Stimulated activated naive CD8-positive, alpha-beta T cell treated with anti-CD3 and anti-CD28 coated beads, Interleukin-15, Interleukin-2, amounts not matched to agents 100 U/mL and 50 U/mL, for 24 hours (primary cell): ENCODE data around the gene KCNC1.

Source experiments
- ATAC-seq: fragments of 150-1000 bp; cut with Tn5 transposase; one replicate; pipeline ENCODE4 v1.10.0; 2021
- DNase-seq: peaks from one replicate; pipeline ENCODE4 v3.0.0; 2021

Gene KCNC1

DNA sequence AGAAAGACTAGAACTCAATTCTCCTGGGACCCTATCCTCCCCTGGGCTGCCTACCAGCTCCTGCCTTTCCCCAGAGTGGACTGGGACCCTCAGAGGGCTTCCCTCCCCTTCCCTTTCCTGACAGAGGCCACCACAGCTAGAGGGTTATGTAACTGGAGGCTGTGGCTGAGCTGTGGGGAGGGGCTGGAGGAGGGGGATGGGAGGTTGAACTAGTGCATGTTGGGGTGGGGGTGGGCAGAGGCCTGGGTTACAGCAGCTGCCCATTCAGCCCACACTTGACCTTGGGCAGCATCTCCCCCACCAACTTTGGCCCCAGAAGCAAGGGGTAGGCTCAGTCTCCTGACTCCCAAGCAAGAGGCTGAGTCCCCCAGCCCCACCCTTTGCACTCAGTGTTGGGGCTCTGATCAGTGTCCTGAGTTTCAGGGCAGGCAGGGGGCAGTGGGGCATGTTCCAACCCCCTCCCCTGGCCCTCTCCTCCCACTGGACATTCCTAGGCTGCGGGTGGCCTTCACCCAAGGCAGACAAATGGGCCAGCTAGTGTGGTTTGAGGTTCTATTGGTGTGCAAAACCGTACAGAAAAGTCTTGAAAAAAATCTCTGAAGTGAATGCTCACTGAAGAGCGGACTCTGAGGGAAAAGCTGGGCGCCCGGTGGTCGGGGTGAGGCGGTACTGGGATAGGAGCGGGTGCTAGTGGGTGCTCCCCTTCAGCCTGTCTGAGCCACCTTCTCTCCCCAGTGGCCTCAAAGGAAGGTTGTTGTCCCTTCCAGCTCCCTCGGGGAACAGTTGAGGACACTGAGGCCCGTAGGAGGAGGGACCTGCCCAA lies 3.8 kb downstream of the KCNC1 start:
- ATAC-seq: no peak
- no peak for DNase-seq

DNA sequence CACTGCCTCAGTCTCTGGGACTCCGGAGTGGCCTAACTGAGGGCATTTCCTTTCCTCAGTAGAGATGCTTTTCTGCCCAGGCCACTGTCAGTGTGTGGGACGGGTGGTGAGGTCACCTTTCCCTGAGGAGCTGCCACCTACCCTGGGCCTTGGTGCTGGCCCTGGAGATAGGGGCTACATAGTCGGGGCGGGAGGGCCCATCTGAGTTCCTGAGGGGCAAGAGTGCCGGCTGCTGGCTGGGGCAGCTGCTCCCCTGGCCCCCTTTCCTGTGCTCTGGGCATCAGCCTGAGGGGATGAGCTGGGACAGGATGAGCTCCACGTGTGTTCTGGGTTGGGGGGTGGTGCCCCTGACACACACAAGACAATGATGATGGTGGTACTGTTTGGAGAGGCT lies 5.4 kb downstream of the KCNC1 start:
- ATAC-seq: no peak
- DNase-seq: no peak

DNA sequence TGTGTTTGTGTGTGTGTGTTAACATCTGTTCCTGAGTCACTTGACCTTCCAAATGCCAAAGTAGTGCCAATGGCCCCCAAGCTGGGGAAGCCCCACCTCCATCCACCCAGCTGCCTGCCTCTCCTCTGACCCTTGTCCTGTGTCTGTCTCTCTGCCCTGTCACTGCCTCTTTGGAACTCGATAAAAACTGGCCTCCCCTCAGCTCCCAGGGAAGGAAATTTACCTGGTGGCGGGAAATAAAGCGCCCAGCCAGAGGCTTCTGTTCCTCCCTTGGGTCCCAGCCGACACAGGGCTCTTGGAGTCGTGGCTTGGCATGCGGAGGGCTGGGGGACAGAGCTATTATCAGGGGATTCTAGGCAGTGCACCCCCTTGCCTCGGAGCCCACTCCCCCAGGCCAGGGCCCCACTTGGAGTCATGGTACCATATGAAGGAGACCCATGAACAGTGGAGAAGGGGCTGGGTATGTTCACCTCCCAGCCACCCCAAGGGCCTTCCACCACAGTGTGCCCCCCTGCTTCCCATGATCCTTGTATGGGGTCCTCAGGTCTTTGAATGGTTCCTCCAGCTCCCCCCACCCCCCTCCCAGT lies 6.2 kb downstream of the KCNC1 start:
- ATAC-seq: no peak
- DNase-seq: no peak

DNA sequence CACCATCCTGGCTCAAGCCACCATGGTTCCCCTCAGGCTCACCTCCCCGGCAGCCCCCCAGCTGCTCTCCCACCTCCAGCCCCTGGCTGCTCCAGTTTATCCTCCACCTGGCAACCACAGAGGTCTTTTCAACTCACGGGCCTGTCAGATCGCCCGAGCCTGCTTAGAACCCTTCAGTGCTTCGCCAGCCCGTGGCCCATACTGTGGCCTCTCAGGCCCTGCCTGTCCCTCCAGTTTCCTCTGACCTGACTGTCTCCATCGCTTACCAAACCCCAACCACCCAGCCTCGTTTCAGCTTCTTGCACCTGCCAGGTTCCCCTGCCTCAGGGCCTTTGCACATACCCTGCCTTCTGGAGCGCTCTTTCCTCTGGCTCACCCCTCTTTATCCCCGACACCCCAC lies 6.9 kb downstream of the KCNC1 start:
- DNase-seq (no peak), ATAC-seq (no peak)

DNA sequence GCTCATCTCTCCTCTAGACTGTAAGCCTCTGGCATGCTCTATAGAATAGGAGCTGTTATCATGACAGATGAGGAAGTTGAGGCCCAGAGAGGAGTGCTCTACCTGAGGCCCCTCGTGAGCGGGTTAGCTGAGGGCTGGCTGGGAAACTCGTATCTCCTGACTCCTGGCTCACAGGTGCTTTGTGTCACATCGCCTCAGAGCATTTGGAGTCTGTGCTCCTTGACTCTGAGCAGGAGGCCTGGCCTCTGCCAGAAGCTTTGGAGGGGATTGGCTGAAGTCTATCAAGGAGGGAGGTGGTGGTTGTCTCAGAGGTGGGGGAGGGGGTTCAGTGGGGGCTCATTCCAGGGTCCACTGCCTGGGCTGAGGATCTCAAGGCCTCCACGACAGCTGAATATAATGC lies 7.4 kb downstream of the KCNC1 start:
- no peak for DNase-seq
- no peak for ATAC-seq

DNA sequence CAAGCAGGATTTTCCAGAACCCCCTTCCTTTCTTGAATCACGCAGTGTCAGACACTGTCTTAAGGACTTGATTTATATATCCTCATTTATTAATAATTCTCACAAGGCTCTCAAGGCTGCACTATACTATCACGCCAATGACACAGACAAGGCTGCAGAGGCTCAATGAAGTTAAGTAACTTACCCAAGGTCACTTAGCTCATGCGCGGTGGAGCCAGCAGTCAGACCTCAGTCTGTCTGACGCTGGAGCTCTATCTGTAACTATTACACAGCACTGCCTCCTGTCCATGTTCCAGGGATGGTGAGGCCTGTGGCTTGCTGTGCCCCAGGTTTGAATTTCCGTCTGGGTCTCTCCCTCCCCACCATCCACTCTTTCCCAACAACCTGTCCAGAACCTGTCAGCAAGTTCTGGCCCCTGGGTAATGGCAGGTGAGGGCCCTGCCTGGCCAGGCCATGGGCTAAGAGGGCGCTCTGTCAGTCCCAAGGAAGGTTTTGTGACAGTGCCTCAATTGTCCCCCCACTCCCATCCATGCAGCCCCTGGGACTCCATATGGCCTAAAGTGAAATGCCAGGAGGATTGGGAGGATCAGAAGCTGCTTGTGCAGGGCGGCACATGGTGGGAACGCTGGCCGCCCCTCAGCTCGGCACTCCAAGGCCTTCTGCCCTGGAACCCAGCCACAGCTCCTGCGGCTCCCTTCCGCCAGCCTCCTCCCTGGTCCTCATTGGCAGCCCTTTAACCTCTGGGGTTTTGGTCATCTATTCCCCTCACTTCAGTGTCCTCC lies 8.6 kb downstream of the KCNC1 start:
- DNase-seq (no peak), ATAC-seq (no peak)

DNA sequence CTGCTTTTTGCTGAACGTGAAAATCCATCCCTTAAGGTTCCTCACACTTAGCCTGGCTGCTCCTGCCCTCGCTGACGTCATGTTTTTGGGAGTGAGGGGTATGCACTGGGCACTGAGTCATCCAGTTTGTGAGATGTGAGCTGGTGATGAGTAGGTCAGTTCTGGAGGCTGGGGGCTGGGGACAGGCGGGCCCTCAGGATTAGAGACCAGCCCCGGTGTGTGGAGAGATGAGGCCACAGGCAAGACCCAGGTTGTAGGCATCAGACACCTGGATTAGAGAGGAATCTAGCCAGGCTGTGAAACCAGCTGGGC lies 9.2 kb downstream of the KCNC1 start:
- DNase-seq (no peak), ATAC-seq (no peak)

DNA sequence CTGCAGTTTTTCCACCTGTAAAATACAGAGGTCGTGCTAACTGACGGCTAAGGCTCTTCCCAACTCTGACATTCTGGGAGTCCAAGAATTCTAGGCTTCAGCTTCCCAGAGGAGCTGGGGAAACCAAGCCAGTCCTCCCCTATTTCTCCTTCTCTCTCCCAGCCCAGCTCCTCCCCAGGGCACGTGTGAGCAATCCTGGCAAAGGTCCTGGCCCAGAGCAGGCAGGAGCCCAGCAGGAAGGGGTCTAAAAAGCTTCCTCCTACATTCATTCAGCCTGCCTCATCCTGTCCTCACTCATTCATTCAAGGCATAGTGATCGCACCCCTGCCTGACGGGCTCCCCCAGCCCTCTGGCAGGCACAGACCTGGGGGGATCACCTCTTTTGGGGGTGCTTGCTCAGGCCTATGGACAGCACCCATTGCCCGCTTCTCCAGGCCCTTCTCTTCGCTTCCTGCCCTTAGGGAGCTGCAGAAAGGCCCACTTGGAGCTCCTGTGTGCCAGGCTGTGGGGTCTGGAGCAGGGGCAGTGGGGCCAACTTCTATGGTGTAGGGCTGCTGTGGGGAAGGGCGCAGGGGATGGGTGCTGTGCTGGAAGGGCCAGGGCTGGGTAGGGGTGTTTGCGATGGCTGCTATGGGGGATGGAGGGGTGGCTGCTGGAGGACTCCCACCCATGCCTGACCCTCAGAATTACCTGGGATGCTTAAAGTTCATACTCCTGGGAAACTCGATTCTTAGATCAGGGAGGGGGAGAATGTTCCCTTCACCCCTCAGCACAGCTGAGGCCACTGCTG lies 9.8 kb downstream of the KCNC1 start:
- no peak for DNase-seq
- ATAC-seq: no peak

DNA sequence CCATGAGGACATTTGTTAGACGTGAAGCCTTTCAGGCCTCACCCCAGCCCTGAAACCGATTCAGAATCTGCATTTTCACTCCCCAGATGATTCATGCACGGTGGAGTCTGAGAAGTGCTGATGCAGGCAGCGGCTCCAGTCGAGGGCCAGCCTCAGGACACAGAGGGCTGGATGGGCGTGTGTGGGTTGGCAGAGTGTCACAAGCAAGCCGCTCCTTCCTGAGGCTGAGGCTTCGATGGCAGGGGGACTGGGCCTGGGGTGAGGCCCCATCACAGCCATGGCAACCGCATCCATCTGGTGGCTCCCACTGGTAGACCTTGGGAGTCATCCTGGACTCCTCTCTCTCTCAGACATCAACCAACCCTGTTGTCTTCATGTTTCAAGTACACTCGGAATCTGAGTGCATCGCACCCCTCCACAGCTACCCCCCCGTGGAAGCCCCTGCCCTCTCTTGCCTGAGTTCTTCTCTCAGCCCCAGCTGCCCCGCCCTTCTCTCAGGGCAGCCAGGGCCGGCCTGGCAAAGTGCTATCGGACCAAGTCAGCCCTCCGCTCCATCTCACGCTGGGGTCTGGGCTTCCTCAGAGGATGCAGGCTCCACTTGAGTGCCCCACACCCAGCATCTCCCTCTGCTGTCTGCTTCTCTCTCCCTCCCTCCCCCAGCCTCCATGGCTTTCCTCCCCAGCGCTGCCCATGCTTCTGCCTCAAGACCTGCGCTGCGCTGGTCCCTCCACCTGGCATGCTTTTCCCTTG lies 10.6 kb downstream of the KCNC1 start:
- ATAC-seq: no peak
- DNase-seq: no peak

DNA sequence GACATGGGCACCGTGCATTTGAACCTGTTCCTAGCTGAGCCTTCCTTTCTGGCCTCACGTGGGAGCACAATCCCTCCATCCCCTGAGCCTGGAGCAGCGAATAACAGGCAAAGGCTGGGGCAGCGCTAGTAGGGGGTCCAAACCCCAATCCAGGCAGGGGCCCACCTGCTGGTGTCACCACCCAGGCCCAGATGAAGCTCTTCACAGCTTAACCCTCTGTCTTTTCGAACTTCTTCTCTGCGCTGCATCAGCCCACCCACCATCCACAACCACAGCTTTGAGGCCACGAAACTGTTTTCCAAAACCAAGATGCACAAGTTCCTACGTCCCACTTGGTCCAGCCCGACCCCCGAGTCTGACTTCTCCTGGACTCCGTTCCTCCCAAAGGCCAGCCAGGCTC lies 11.5 kb downstream of the KCNC1 start:
- DNase-seq: no peak
- ATAC-seq: no peak

DNA sequence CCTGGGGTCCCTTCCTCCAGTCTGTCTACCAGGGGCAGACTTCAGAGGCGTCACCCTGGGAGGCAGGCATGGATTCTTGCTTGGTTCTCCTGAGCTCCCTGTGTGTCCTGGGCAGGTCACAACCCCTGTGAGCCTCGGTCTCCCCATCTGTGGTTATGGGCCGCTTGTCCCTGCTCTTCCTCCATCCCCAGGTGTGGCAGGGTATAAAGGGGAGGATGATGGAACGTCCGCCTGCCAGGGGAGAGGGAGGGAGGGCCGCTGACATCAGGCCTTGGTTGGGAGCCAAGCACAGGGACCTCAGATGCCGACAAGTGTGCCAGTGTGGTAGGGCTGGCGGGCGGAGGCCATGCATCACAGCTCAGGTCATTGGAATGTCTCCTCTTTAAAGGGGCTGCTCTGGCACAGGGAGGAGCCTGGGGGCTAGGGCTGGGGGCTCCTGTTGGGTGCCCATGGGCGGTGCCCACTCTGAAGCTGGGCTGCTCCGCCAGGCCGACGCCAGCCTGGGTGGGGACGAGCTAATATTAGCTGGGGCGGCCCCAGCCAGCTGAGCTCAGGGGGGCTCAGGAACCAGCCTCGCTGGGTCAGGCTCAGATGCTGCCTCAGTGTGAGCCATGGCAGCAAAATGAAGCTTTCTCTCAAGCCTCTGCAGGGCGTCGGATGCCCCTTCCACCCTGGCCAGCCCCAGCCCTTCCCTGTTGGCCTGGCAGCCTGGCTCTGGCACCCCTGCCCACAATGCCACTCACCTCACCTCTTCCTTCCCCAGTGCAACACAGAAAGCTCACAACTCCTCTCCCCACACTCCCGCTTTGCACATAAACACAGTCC lies 12.8 kb downstream of the KCNC1 start:
- no peak for ATAC-seq

DNA sequence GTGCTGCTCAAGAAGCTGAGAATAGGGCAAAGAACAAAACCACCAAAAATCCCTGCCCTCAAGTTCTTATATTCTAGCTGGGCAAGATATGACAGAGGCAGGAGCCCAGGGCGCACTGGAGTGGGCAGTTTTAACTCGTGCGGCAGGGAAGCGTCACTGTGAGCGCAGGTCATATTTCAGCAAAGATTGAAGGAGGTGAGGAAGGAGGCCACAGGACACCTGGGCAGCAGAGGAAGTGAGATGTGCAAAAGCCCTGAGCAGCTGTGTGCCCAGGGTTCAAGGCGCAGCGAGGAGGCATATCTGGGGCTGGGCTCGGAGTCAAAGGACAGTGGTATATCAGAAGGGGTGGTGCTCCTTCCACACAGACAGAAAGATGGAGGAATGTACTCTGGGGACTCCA lies 13.5 kb downstream of the KCNC1 start:
- DNase-seq (no peak), ATAC-seq (no peak)

More for the DNA sequence above, 12.8 kb downstream of the KCNC1 start:
- DNase-seq: no peak

DNA sequence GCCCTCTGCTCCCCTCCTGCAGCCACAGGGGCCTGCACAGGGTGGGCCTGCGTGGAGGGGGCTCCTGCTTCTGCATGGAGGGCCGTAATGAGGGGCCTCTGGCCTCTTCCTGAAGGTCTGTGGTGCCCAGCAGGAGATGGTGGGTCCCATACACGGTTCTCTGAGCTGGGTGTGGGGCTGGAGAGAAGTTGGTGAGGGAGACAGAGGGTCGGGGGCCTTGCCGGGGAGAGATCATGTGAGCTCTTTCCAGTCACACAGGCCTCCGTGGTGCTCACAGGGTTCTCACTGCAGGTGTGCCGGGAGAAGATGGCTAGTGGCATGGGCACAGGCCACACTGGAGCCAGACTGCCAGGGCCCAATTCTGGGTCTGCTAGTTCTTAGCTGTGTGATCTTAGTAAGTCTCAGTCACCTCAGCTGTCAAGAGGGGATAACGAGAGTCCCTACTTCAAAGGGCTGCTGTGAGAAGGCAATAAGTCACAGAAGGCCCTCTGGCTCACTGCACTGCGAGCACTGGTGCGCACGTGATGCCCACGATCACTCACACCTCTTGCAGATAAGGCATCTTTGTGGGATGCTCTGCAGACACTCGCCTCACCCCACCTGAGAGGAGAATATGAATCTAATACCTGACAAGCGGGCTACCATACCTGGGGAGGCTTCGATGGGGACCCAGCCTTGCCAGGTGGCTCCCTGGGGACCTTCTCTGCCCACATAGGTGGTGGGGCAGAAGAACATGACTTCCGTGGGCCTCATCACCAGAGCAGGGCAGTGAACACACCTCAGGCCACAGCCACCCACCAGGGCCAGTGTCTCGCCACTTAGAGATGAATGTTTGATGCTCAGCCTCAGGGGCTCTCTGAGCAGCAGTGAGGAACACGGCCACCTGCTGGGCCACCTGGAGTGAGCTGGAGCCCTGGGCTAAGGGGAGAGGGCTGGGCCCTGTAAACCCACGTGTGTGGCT lies 14.5 kb downstream of the KCNC1 start:
- ATAC-seq: no peak
- no peak for DNase-seq

DNA sequence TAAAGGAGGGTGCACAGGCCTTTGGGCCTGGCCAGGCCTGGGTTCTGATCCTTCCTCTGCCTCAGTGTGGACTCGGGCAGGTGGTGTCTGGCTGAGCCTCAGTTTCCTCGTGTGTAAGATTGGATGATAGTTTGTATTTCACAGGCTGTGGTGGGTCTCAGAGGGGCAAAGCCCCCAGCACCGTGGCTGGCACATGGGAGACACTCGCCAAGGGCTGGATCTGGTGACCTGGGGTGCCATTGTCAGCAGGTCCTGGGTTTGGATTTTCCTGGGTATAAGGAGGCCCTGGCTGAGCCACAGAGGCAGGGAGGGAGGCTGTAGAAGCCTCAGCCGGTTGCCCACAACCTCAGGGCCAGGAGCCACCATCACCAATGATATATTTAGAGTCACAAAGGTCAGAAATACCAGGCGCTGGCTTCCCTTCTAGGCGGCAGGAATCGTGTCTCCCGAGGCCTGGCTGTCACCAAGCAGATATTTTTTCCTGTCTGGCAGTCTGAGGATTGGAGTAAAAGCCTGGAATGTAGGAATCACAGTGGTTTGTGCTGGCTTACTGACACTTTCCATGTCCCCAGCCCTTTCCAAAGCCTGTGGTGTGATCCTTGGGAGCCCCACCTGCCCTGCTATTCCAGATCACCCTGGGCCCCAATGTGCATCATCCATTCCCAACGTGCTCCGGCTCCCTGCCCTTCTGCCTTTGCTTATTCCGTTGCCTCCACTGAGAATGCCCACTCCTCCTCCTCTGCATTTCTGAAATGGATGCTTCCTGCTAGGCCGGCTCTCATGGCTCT lies 15.6 kb downstream of the KCNC1 start:
- DNase-seq (no peak), ATAC-seq (no peak)

DNA sequence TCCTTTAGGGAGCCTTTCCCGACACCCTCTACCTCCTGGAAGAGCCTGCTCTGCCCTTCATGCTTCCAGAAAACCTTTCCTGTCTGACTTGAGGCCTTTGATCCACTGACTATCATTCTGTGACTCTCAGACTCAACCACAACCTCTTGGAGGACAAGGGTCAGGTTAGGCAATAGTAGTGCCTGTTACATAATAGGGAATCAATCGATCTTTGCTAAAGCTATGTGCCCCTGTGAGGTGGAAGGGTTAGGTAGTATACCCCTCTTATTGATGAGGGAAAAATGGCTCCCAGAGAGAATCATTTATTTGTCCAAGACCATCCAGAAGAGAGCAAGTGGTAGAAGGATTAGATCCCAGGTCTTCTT lies 16.2 kb downstream of the KCNC1 start:
- no peak for DNase-seq
- no peak for ATAC-seq

DNA sequence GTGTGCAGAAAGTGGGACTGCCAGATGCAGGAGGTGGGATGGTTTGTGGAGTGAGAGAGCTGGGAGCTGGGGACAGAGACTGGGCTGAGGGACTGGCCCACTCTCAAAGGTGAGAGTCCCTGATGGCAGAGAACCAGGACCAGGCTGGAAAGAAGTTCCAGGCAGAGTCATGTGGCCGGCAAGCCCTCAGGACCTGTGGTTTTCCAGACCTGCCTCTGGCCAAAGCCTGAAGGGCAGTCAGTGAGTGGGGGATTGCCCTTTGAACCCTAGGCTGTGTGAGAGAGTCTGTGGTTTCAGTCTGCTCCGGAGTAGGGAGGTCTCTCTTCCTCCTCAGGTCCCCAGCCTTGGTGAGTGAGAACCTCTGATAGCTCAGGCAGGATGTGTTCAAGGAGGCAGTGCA lies 17.0 kb downstream of the KCNC1 start:
- DNase-seq (no peak), ATAC-seq (no peak)

DNA sequence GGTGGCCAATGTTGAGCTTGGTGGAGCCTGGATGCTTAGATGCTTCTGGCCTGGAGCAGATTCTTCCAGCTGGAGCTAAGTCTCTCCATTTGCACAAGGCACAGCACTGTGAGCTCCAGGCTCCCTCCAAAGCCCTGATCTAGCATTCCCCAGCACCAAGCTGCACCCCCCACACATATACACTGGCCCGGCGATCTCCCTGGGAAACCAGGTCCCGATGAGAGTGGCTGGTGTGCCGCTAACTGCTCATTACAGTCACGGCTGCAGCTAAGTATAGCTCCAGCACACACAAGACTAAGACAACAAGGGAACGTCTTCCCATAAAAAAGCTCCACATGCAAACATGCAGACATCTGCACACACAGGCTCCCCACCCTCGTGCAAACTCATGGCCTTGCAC lies 17.6 kb downstream of the KCNC1 start:
- no peak for ATAC-seq

DNA sequence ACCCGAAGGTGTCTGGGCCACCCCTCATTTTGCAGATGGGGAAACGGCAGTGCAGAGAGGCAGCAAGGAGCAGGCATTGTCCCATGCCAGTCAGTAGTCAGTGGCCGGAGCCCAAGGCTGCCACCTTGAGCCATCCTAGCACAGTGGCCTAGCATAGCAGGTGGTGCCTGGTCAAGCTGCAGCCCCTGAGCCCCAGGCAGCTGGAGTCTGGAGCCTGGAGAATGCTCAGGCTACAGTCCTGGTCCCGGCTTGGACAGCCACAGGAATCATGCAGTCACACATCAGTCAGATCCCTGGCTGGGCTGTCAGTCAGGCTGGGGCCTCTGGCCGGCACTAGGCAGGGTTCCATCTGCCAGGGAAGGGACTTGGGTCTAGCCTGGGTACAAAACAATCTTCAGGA lies 18.6 kb downstream of the KCNC1 start:
- no peak for DNase-seq
- no peak for ATAC-seq

More for the DNA sequence above, 17.6 kb downstream of the KCNC1 start:
- DNase-seq: no peak

DNA sequence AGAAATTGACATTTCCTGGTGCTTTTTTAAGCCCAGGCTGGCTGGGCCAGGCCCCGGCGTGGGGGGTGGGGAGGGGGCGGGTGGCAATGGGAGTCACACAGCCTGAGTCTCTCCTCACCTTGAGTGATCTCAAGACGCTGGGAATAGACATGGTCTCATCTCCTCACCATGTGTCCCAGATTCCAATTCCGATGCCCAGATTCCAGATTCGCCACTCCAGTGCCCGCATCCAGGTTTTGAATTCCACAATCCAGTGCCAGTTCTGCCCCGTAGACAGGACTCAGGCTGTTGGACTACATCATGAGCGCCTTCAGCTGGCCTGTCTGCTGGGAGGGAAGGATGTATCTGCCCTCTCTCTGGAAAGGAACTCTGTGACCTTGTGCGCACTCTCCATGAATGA lies 19.1 kb downstream of the KCNC1 start:
- ATAC-seq (no peak), DNase-seq (no peak)
